SH-SY5Y (cell line): ENCODE results near the gene CPLX1.

Source experiments
- GATA2 ChIP-seq: IDR thresholded peaks from 2 replicates; pipeline ENCODE4 v1.6.1; 2011; ENCODE audit warnings: mild to moderate bottlenecking, low read depth, low read length
- GATA3 ChIP-seq: IDR thresholded peaks from 2 replicates; pipeline ENCODE4 v1.6.1; 2011; ENCODE audit warnings: low read depth, mild to moderate bottlenecking, low read length, moderate library complexity

DNA sequence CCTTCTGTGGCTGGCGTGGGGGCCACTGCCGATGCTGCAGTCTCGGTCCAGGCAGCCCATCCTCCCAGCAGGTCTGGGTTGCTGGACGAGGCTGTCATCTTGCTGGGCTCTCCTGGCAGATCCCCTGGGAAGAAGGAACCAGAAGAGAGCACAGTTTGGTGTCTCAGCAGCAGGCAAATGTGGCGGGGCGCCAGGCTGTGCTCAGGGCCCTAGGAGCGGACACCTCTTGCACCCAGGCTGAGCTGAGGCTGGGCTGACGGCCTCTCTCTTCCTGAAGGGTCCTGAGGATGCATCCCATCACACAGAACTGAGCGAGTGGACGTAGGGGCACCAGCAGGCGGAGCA is 39.2 kb upstream of the CPLX1 start:
- TF ChIP-seq GATA3 (no peak), GATA2 (no peak)
